GM19324 (cell line): Measurements from ENCODE around the gene ELF4.
A peak's percentile ranks its signal among the peaks of the same experiment; 100 is the strongest.
"Not testable (repeated sequence)": the region's sequence is repeated elsewhere in the genome, so short reads cannot be mapped to it uniquely, and the experiment has no call there.

Experiments
- ATAC-seq: cut with Tn5 transposase; IDR thresholded peaks from one replicate; pipeline ENCODE4 v1.9.1; 2021; ENCODE audit warnings: mild to moderate bottlenecking, moderate library complexity; ENCODE audit not compliant: unreplicated experiment, low FRiP score

Gene ELF4

GRCh38 chrX:130115119-130115885 lies 5.0 kb upstream of the ELF4 start:
- not testable (repeated sequence) for ATAC-seq

- ATAC-seq = no peak
These were observed 3.9 kb upstream of the ELF4 start for GRCh38 chrX:130114141-130114588.

- ATAC-seq = no peak
These were observed 1.2 kb upstream of the ELF4 start for GRCh38 chrX:130111220-130112154.

- no peak for ATAC-seq
These were observed 593 bp downstream of the ELF4 start for GRCh38 chrX:130109429-130110378.

- peak; percentile 42 for ATAC-seq
These were observed 1.5 kb downstream of the ELF4 start for GRCh38 chrX:130108647-130109428.

GRCh38 chrX:130106071-130106470 lies 4.2 kb downstream of the ELF4 start:
- ATAC-seq = no peak

- no peak for ATAC-seq
These were observed 5.1 kb downstream of the ELF4 start for GRCh38 chrX:130105244-130105643.

- ATAC-seq = no peak
These were observed 6.7 kb downstream of the ELF4 start for GRCh38 chrX:130103605-130104004.

GRCh38 chrX:130100180-130100579 lies 10.1 kb downstream of the ELF4 start:
- ATAC-seq = no peak

GRCh38 chrX:130098210-130098552 lies 12.1 kb downstream of the ELF4 start:
- no peak for ATAC-seq

- no peak for ATAC-seq
These were observed 12.6 kb downstream of the ELF4 start for GRCh38 chrX:130097507-130098209.

GRCh38 chrX:130095249-130096030 lies 14.9 kb downstream of the ELF4 start:
- no peak for ATAC-seq

GRCh38 chrX:130094696-130095095 lies 15.6 kb downstream of the ELF4 start:
- ATAC-seq = no peak

- ATAC-seq = no peak
These were observed 17.0 kb downstream of the ELF4 start for GRCh38 chrX:130093271-130093670.

- peak; percentile 98 for ATAC-seq
These were observed 18.2 kb downstream of the ELF4 start for GRCh38 chrX:130091980-130092522.

- no peak for ATAC-seq
These were observed 19.9 kb downstream of the ELF4 start for GRCh38 chrX:130090364-130090763.

GRCh38 chrX:130086447-130087206 lies 23.7 kb downstream of the ELF4 start:
- peak; percentile 42 for ATAC-seq
